Measurements from ENCODE around the gene ACOD1.
A peak's percentile ranks its signal among the peaks of the same experiment; 100 is the strongest.
"Not testable (repeated sequence)": the region's sequence is repeated elsewhere in the genome, so short reads cannot be mapped to it uniquely, and the experiment has no call there.

ACOD1 gene

GRCh38 chr13:76948149-76948548 is at the start of gene ACOD1:
Gene ACOD1 (plus strand): TSS chr13:76948511. CDS start chr13:76948559, 48 bp downstream.
- no peak for DNase-seq

GRCh38 chr13:76899066-76899465 is 49.2 kb upstream of the ACOD1 start:
- not testable (repeated sequence) for DNase-seq

- DNase-seq, result peak; percentile 89
Observed at GRCh38 chr13:76903544-76904162, 44.7 kb upstream of the ACOD1 start.

GRCh38 chr13:76904507-76904906 is 43.8 kb upstream of the ACOD1 start:
- DNase-seq, result no peak

GRCh38 chr13:76912476-76912875 is 35.8 kb upstream of the ACOD1 start:
- no peak for DNase-seq

- no peak for DNase-seq
Observed at GRCh38 chr13:76913898-76914297, 34.4 kb upstream of the ACOD1 start.

- no peak for DNase-seq
Observed at GRCh38 chr13:76917095-76917494, 31.2 kb upstream of the ACOD1 start.

- DNase-seq, result not testable (repeated sequence)
Observed at GRCh38 chr13:76917755-76918481, 30.4 kb upstream of the ACOD1 start.

- no peak for DNase-seq
Observed at GRCh38 chr13:76921516-76921915, 26.8 kb upstream of the ACOD1 start.

- no peak for DNase-seq
Observed at GRCh38 chr13:76925115-76925514, 23.2 kb upstream of the ACOD1 start.

GRCh38 chr13:76927955-76928354 is 20.4 kb upstream of the ACOD1 start:
- DNase-seq, result no peak

GRCh38 chr13:76928456-76928855 is 19.9 kb upstream of the ACOD1 start:
- no peak for DNase-seq

GRCh38 chr13:76929320-76929719 is 19.0 kb upstream of the ACOD1 start:
- no peak for DNase-seq

- DNase-seq, result no peak
Observed at GRCh38 chr13:76929851-76930374, 18.4 kb upstream of the ACOD1 start.

GRCh38 chr13:76932076-76932475 is 16.2 kb upstream of the ACOD1 start:
- no peak for DNase-seq

GRCh38 chr13:76934671-76935070 is 13.6 kb upstream of the ACOD1 start:
- DNase-seq, result no peak

GRCh38 chr13:76936763-76937162 is 11.5 kb upstream of the ACOD1 start:
- no peak for DNase-seq

- DNase-seq, result peak; percentile 11
Observed at GRCh38 chr13:76937281-76937820, 11.0 kb upstream of the ACOD1 start.

GRCh38 chr13:76939215-76939614 is 9.1 kb upstream of the ACOD1 start:
- DNase-seq, result no peak

GRCh38 chr13:76942363-76942762 is 5.9 kb upstream of the ACOD1 start:
- no peak for DNase-seq

GRCh38 chr13:76943646-76944045 is 4.7 kb upstream of the ACOD1 start:
- DNase-seq, result no peak

GRCh38 chr13:76944456-76944855 is 3.9 kb upstream of the ACOD1 start:
- DNase-seq, result no peak

- DNase-seq, result no peak
Observed at GRCh38 chr13:76950101-76950500, 1.8 kb downstream of the ACOD1 start.

GRCh38 chr13:76953968-76954367 is 5.7 kb downstream of the ACOD1 start:
- no peak for DNase-seq

All from eye (tissue), 1 donor.